GM11168 (cell line): ENCODE data around the gene MRO.
"Not testable (repeated sequence)": the region's sequence is repeated elsewhere in the genome, so short reads cannot be mapped to it uniquely, and the experiment has no call there.

Experiments used
- in situ Hi-C: fragments of 300-500 bp; cut with MboI; formaldehyde crosslinking; loops from one replicate; pipeline ENCODE4 v1.12.0; 2022; ENCODE audit warnings: low sequenced_read_pairs; ENCODE audit not compliant: unreplicated experiment

MRO gene

GRCh38 chr18:50819728-50820378 is at the start of gene MRO:
MRO (minus strand) TSS chr18:50820016; CDS start chr18:50809400, 10,616 bp downstream.
- in situ Hi-C loops: loop anchor here (5.0 kb wide), 1 partner anchor 42 kb away; no protein-coding TSS in a partner anchor

- in situ Hi-C loops: no loop called here
Measured at GRCh38 chr18:50869150-50869549, 49.3 kb upstream of the MRO start.

GRCh38 chr18:50866765-50867164 is 46.9 kb upstream of the MRO start:
- in situ Hi-C loops: no loop called here

- in situ Hi-C loops: loop anchor here (5.0 kb wide), 1 partner anchor 42 kb away; the partner anchor contains the start of gene MRO
Measured at GRCh38 chr18:50863840-50864375, 44.1 kb upstream of the MRO start.

GRCh38 chr18:50862401-50862800 is 42.6 kb upstream of the MRO start:
- in situ Hi-C loops: loop anchor here (5.0 kb wide), 1 partner anchor 40 kb away; the partner anchor contains the start of gene MRO

- in situ Hi-C loops: loop anchor here (5.0 kb wide), 1 partner anchor 39 kb away; the partner anchor contains the start of gene MRO
Measured at GRCh38 chr18:50861617-50862016, 41.8 kb upstream of the MRO start.

GRCh38 chr18:50859793-50860555 is 40.2 kb upstream of the MRO start:
- in situ Hi-C loops: loop anchor here (5.0 kb wide), 1 partner anchor 38 kb away; the partner anchor contains the start of gene MRO

GRCh38 chr18:50857694-50858093 is 37.9 kb upstream of the MRO start:
- in situ Hi-C loops: no loop called here

GRCh38 chr18:50857166-50857565 is 37.4 kb upstream of the MRO start:
- in situ Hi-C loops: not testable (repeated sequence)

GRCh38 chr18:50855976-50856757 is 36.4 kb upstream of the MRO start:
- in situ Hi-C loops: no loop called here

GRCh38 chr18:50853863-50854271 is 34.1 kb upstream of the MRO start:
- in situ Hi-C loops: no loop called here

GRCh38 chr18:50850307-50851065 is 30.7 kb upstream of the MRO start:
- in situ Hi-C loops: no loop called here

GRCh38 chr18:50849419-50849821 is 29.6 kb upstream of the MRO start:
- in situ Hi-C loops: no loop called here

GRCh38 chr18:50848991-50849390 is 29.2 kb upstream of the MRO start:
- in situ Hi-C loops: no loop called here

- in situ Hi-C loops: no loop called here
Measured at GRCh38 chr18:50848061-50848551, 28.3 kb upstream of the MRO start.

GRCh38 chr18:50847192-50847591 is 27.4 kb upstream of the MRO start:
- in situ Hi-C loops: no loop called here

GRCh38 chr18:50844960-50845359 is 25.1 kb upstream of the MRO start:
- in situ Hi-C loops: no loop called here

- in situ Hi-C loops: no loop called here
Measured at GRCh38 chr18:50844554-50844953, 24.7 kb upstream of the MRO start.

GRCh38 chr18:50842846-50843245 is 23.0 kb upstream of the MRO start:
- in situ Hi-C loops: no loop called here
